ENCODE measurements around the gene COL23A1.

Gene COL23A1

GRCh38 chr5:178564811-178565550 lies 25.2 kb downstream of the COL23A1 start:
- peaks cover 5% of the 10 kb centered on the region for H3K27me3 Mint-ChIP-seq (ENCODE audit: low read depth)

GRCh38 chr5:178564397-178564796 lies 25.8 kb downstream of the COL23A1 start:
- peaks cover 7% of the 10 kb centered on the region for H3K27me3 Mint-ChIP-seq (ENCODE audit: low read depth)
- H3K27ac Mint-ChIP-seq = peak overlapping the region; percentile 30 to 66 (median 57)
- no peak for TF ChIP-seq CTCF (IDR thresholded peaks at IDR 0.05; ENCODE audit: unreplicated experiment in 3 of 3)
- peaks cover 3% of the 10 kb centered on the region for H3K9me3 Mint-ChIP-seq
- H3K36me3 Mint-ChIP-seq (ENCODE audit: low read depth) = peaks cover 6% of the 10 kb centered on the region
- peak overlapping the region in 1 of 3 experiments; percentile 32 for H3K4me3 Mint-ChIP-seq
- peaks cover 27% of the 10 kb centered on the region for H3K4me1 Mint-ChIP-seq

More at GRCh38 chr5:178564811-178565550, 25.2 kb downstream of the COL23A1 start:
- peak overlapping the region in 1 of 3 experiments; percentile 32 for H3K4me3 Mint-ChIP-seq
- H3K27ac Mint-ChIP-seq = peak overlapping the region; percentile 52 to 66 (median 57)
- H3K9me3 Mint-ChIP-seq = peaks cover 7% of the 10 kb centered on the region
- TF ChIP-seq CTCF (IDR thresholded peaks at IDR 0.05; ENCODE audit: unreplicated experiment in 3 of 3) = no peak
- peaks cover 7% of the 10 kb centered on the region for H3K36me3 Mint-ChIP-seq (ENCODE audit: low read depth)
- H3K4me1 Mint-ChIP-seq = peaks cover 27% of the 10 kb centered on the region

GRCh38 chr5:178563621-178564020 lies 26.6 kb downstream of the COL23A1 start:
- H3K4me1 Mint-ChIP-seq = peaks cover 27% of the 10 kb centered on the region
- no peak for TF ChIP-seq CTCF (IDR thresholded peaks at IDR 0.05; ENCODE audit: unreplicated experiment in 3 of 3)
- H3K36me3 Mint-ChIP-seq (ENCODE audit: low read depth) = peaks cover 9% of the 10 kb centered on the region
- peaks cover 2% of the 10 kb centered on the region for H3K9me3 Mint-ChIP-seq
- H3K27me3 Mint-ChIP-seq (ENCODE audit: low read depth) = peaks cover 11% of the 10 kb centered on the region
- peak overlapping the region; percentile 46 to 66 (median 57) for H3K27ac Mint-ChIP-seq
- H3K4me3 Mint-ChIP-seq = no peak overlapping the region

- Mint-ChIP-seq H3K4me1 (peaks cover 27% of the 10 kb centered on the region), H3K27me3 (ENCODE audit: low read depth) (peaks cover 16% of the 10 kb centered on the region), H3K27ac (peak overlapping the region in 2 of 3 experiments; percentile 61 to 92), H3K36me3 (ENCODE audit: low read depth) (peaks cover 9% of the 10 kb centered on the region), H3K9me3 (peaks cover 2% of the 10 kb centered on the region), H3K4me3 (no peak overlapping the region)
- TF ChIP-seq CTCF (IDR thresholded peaks at IDR 0.05; ENCODE audit: unreplicated experiment in 3 of 3) = no peak
Observed at GRCh38 chr5:178561746-178562264, 28.4 kb downstream of the COL23A1 start.

GRCh38 chr5:178560911-178561310 lies 29.3 kb downstream of the COL23A1 start:
- H3K27ac Mint-ChIP-seq = peak overlapping the region in 2 of 3 experiments; percentile 13 to 65
- H3K4me1 Mint-ChIP-seq = peaks cover 27% of the 10 kb centered on the region
- H3K27me3 Mint-ChIP-seq (ENCODE audit: low read depth) = peaks cover 16% of the 10 kb centered on the region
- TF ChIP-seq CTCF (IDR thresholded peaks at IDR 0.05; ENCODE audit: unreplicated experiment in 3 of 3) = no peak
- H3K36me3 Mint-ChIP-seq (ENCODE audit: low read depth) = peaks cover 9% of the 10 kb centered on the region
- H3K9me3 Mint-ChIP-seq = peaks cover 2% of the 10 kb centered on the region
- H3K4me3 Mint-ChIP-seq = no peak overlapping the region

Data from nephron (organoid).